Measurements from ENCODE around the gene SMG6. TPM values are rescaled to one million over a fixed set of nuclear protein-coding genes. Genes with fewer than 3 reads are reported as not detected.

The SMG6 gene
- total and polyA plus RNA-seq, 2 of the 8 experiments (the other 6 are each of a cell fraction or from before 2014, with no cell fraction given), result 18.5 to 25.2 TPM

GRCh38 chr17:2235792-2236366 is 67.7 kb downstream of the SMG6 start:
- H3K27ac ChIP-seq (ENCODE audit: low read depth, low read length), result no peak overlapping the region
- H3K9ac ChIP-seq (replicated peaks in 1 of 4; ENCODE audit: extremely low read depth in 1 of 4, low read depth in 3 of 4, low read length in 3 of 4), result no peak overlapping the region
- ChIA-PET CTCF (ENCODE audit: partially characterized antibody) (interaction anchor here (0.5 to 1.5 kb wide), 12 partner anchors 9 to 230 kb away, joined by 3 to 8 read pairs (median 3); no protein-coding TSS in a partner anchor), POLR2A (ENCODE audit: partially characterized antibody) (no interaction called here)
- no peak overlapping the region for H3K23ac ChIP-seq (ENCODE audit: insufficient read length)
- no peak overlapping the region for H4K91ac ChIP-seq (replicated peaks; ENCODE audit: insufficient read length, low read length)
- no peaks in the 10 kb centered on the region for H3K79me2 ChIP-seq (ENCODE audit: control insufficient read depth in 1 of 2, insufficient read depth in 2 of 2, low read length in 2 of 2)
- no peak overlapping the region for H2BK15ac ChIP-seq (ENCODE audit: low read length)
- no peaks in the 10 kb centered on the region; a peak in 2 of 8 replicates for H3K36me3 ChIP-seq (ENCODE audit: control insufficient read depth in 2 of 4, insufficient read depth in 4 of 4, low read length in 3 of 4)
- no peak overlapping the region for H2AFZ ChIP-seq (ENCODE audit: low read length)
- H3K23me2 ChIP-seq (ENCODE audit: low read depth, low read length), result no peaks in the 10 kb centered on the region; the same call in 1 of the 2 replicates
- no peaks in the 10 kb centered on the region for H3K4me1 ChIP-seq (replicated peaks in 1 of 4; ENCODE audit: control insufficient read depth in 3 of 4, insufficient read depth in 4 of 4, low read length in 3 of 4)
- H3K56ac ChIP-seq (replicated peaks; ENCODE audit: insufficient read length, low read depth, low read length), result no peak overlapping the region
- no peak for DNase-seq (ENCODE audit: low read depth in 1 of 2, low spot score in 2 of 2)
- no peak for FAIRE-seq
- no peak overlapping the region for H2BK120ac ChIP-seq (replicated peaks; ENCODE audit: low read depth, low read length)
- H2BK5ac ChIP-seq (ENCODE audit: low read depth, low read length), result no peak overlapping the region
- no peak overlapping the region for H3K4me2 ChIP-seq (ENCODE audit: insufficient read depth in 1 of 2, low read depth in 2 of 2, low read length in 2 of 2)
- no peaks in the 10 kb centered on the region for H3K79me1 ChIP-seq (ENCODE audit: low read depth, low read length)
- H3K4me3 ChIP-seq (ENCODE audit: extremely low read depth in 1 of 4, insufficient read depth in 2 of 4, low read depth in 3 of 4, low read length in 4 of 4), result no peak overlapping the region
- no peak overlapping the region for H3K18ac ChIP-seq (ENCODE audit: extremely low read depth, low read length)
- H4K5ac ChIP-seq (ENCODE audit: insufficient read length, low read depth, low read length), result no peak overlapping the region
- no peak overlapping the region for H3K4ac ChIP-seq (replicated peaks; ENCODE audit: insufficient read length, low read depth, low read length)
- 93 to 100% methylated on average over 1 to 6 of the region's 6 CpGs for WGBS, 2 experiments (ENCODE audit: extremely low coverage in 1 of 2, insufficient coverage in 1 of 2, insufficient read length in 1 of 2, insufficient replicate concordance in 2 of 2, low coverage in 1 of 2, low lambda C conversion rate in 2 of 2, missing lambda C conversion rate in 1 of 2)
- no peak overlapping the region for H3K14ac ChIP-seq (ENCODE audit: insufficient read length)
- H2BK20ac ChIP-seq (ENCODE audit: low read length), result no peak overlapping the region
- no peak overlapping the region for H4K8ac ChIP-seq (ENCODE audit: extremely low read depth, insufficient read depth, low read length)
- no peak overlapping the region for H2AK5ac ChIP-seq (ENCODE audit: low read depth, low read length)
- no peak for TF ChIP-seq EGR1 (IDR thresholded peaks at IDR 0.05; ENCODE audit: borderline replicate concordance, low read depth, low read length)
- TF ChIP-seq TCF12 (IDR thresholded peaks at IDR 0.05; ENCODE audit: low read depth, low read length), result no peak
- no peak for TF ChIP-seq JUN (IDR thresholded peaks at IDR 0.05; ENCODE audit: low read depth, low read length)
- no peak for TF ChIP-seq ASH2L (IDR thresholded peaks at IDR 0.05; ENCODE audit: low read length)
- no peak for TF ChIP-seq CREB1 (IDR thresholded peaks at IDR 0.05)
- H3K27me3 ChIP-seq (replicated peaks in 1 of 4; ENCODE audit: control insufficient read depth in 3 of 4, extremely low read depth in 1 of 4, insufficient read depth in 3 of 4, low read length in 3 of 4), result no peaks in the 10 kb centered on the region
- H3K9me3 ChIP-seq (ENCODE audit: insufficient read depth in 2 of 2, low read depth in 1 of 2, low read length in 1 of 2), result no peaks in the 10 kb centered on the region
- H2BK12ac ChIP-seq (ENCODE audit: low read depth, low read length), result no peak overlapping the region
- H4K20me1 ChIP-seq (replicated peaks in 1 of 2; ENCODE audit: control insufficient read depth in 1 of 2, insufficient read depth in 2 of 2, low read length in 2 of 2), result peaks cover 0 to 10% of the 10 kb centered on the region in 2 experiments
